WTC11 (cell line): Measurements from ENCODE around the gene PTPRF. TPM values are rescaled to one million over a fixed set of nuclear protein-coding genes. Genes with fewer than 3 reads are reported as not detected.

Experiments
- ATAC-seq: fragments of 200-7000 bp; cut with Tn5 transposase; 2 replicates; pipeline ENCODE4 v1.10.0; 2021; ENCODE audit warnings: mild to moderate bottlenecking, moderate library complexity
- CTCF ChIA-PET: fragments of 300-600 bp; sonication (Branson Sonifier 250); formaldehyde crosslinking; loops from one replicate; lab custom pipeline; 2021; ENCODE audit warnings: antibody characterized with exemption; lab: Charles Lee
- POLR2A ChIA-PET: fragments of 350-600 bp; sonication (Branson Sonifier 250); formaldehyde crosslinking; loops from one replicate; lab custom pipeline; 2021; ENCODE audit warnings: antibody characterized with exemption; lab: Charles Lee
- DNase-seq: peaks from one replicate; pipeline ENCODE4 v3.0.0; 2021; ENCODE audit warnings: low spot score
- H3K27ac Mint-ChIP-seq: 2 replicates; pipeline ENCODE4 v1.8.0; 2021; ENCODE audit warnings: mixed read lengths
- H3K27me3 Mint-ChIP-seq: 2 replicates; pipeline ENCODE4 v1.8.0; 2021; ENCODE audit warnings: low read depth, mild to moderate bottlenecking, moderate library complexity, mixed read lengths
- H3K36me3 Mint-ChIP-seq: 2 replicates; pipeline ENCODE4 v1.8.0; 2021; ENCODE audit warnings: mixed read lengths
- H3K4me1 Mint-ChIP-seq: 2 replicates; pipeline ENCODE4 v1.8.0; 2022; ENCODE audit warnings: mixed read lengths
- H3K4me3 Mint-ChIP-seq: 2 replicates; pipeline ENCODE4 v1.8.0; 2021; ENCODE audit warnings: mild to moderate bottlenecking, moderate library complexity, mixed read lengths
- H3K9me3 Mint-ChIP-seq: 2 replicates; pipeline ENCODE4 v1.8.0; 2021; ENCODE audit warnings: mixed read lengths
- ATF1 ChIP-seq: sonication (generic); formaldehyde crosslinking; IDR thresholded peaks from 2 replicates; pipeline ENCODE4 v1.8.1; 2023; ENCODE audit warnings: mild to moderate bottlenecking, moderate library complexity, missing genetic modification reagents
- CREM ChIP-seq: sonication (generic); formaldehyde crosslinking; IDR thresholded peaks from 2 replicates; pipeline ENCODE4 v1.8.1; 2022; ENCODE audit warnings: mild to moderate bottlenecking, missing genetic modification reagents, moderate library complexity
- EMX1 ChIP-seq: fragments of 250-450 bp; sonication (Bioruptor Pico); IDR thresholded peaks from 2 replicates; pipeline ENCODE4 v1.8.0; 2021; ENCODE audit warnings: mild to moderate bottlenecking
- ESRRA ChIP-seq: sonication (generic); formaldehyde crosslinking; IDR thresholded peaks from 2 replicates; pipeline ENCODE4 v1.8.1; 2022; ENCODE audit warnings: mild to moderate bottlenecking, missing genetic modification reagents, borderline replicate concordance
- GRHL2 ChIP-seq: fragments of 250-450 bp; sonication (Bioruptor Pico); IDR thresholded peaks from 2 replicates; pipeline ENCODE4 v1.8.0; 2022; ENCODE audit warnings: mild to moderate bottlenecking, moderate library complexity; ENCODE audit not compliant: insufficient replicate concordance, severe bottlenecking
- JAZF1 ChIP-seq: fragments of 250-450 bp; sonication (Bioruptor Pico); IDR thresholded peaks from 2 replicates; pipeline ENCODE4 v1.9.0; 2021; ENCODE audit warnings: moderate library complexity, mild to moderate bottlenecking, inconsistent platforms
- KAT7 ChIP-seq: sonication (generic); formaldehyde crosslinking; IDR thresholded peaks from 2 replicates; pipeline ENCODE4 v1.8.1; 2023; ENCODE audit warnings: missing genetic modification reagents, mild to moderate bottlenecking, borderline replicate concordance
- MXD4 ChIP-seq: fragments of 250-450 bp; sonication (Bioruptor Pico); IDR thresholded peaks from 2 replicates; pipeline ENCODE4 v1.8.0; 2021; ENCODE audit warnings: mild to moderate bottlenecking, moderate library complexity, borderline replicate concordance
- NFATC4 ChIP-seq: fragments of 250-450 bp; sonication (Bioruptor Pico); IDR thresholded peaks from 2 replicates; pipeline ENCODE4 v1.9.0; 2021; ENCODE audit warnings: mild to moderate bottlenecking
- NR3C1 ChIP-seq: sonication (generic); formaldehyde crosslinking; conservative IDR thresholded peaks from 2 replicates; pipeline ENCODE4 v1.8.1; 2023; ENCODE audit warnings: low read depth, mild to moderate bottlenecking, missing genetic modification reagents
- PRRX2 ChIP-seq: fragments of 250-450 bp; sonication (Bioruptor Pico); IDR thresholded peaks from 2 replicates; pipeline ENCODE4 v1.8.0; 2021; ENCODE audit warnings: mild to moderate bottlenecking
- ZBTB21 ChIP-seq: sonication (generic); formaldehyde crosslinking; IDR thresholded peaks from 2 replicates; pipeline ENCODE4 v1.8.1; 2023; ENCODE audit warnings: mild to moderate bottlenecking, missing genetic modification reagents, borderline replicate concordance
- ZNF281 ChIP-seq: sonication (generic); formaldehyde crosslinking; IDR thresholded peaks from 2 replicates; pipeline ENCODE4 v1.8.0; 2023; ENCODE audit warnings: mild to moderate bottlenecking, missing genetic modification reagents
- total RNA-seq: library from RNA; stranded (reverse); gene quantifications from 3 replicates; pipeline ENCODE4 v1.2.3, GENCODE V29; 2021
- TF ChIP-seq, protein P1 (sequence below): sonication (generic); formaldehyde crosslinking; IDR thresholded peaks from 2 replicates; pipeline ENCODE4 v1.8.1; 2023; ENCODE audit warnings: mild to moderate bottlenecking, missing genetic modification reagents, moderate library complexity
- TF ChIP-seq, protein P2 (sequence below): fragments of 250-450 bp; sonication (Bioruptor Pico); IDR thresholded peaks from 2 replicates; pipeline ENCODE4 v1.9.0; 2021; ENCODE audit warnings: mild to moderate bottlenecking, borderline replicate concordance
- TF ChIP-seq, protein P3 (sequence below): sonication (generic); formaldehyde crosslinking; conservative IDR thresholded peaks from 2 replicates; pipeline ENCODE4 v1.8.1; 2022; ENCODE audit warnings: mild to moderate bottlenecking, missing genetic modification reagents
- TF ChIP-seq, protein P4 (sequence below): sonication (generic); formaldehyde crosslinking; IDR thresholded peaks from 2 replicates; pipeline ENCODE4 v1.8.1; 2022; ENCODE audit warnings: low read depth, missing genetic modification reagents, borderline replicate concordance
- TF ChIP-seq, protein P5 (sequence below): sonication (generic); formaldehyde crosslinking; IDR thresholded peaks from 2 replicates; pipeline ENCODE4 v1.8.0; 2022; ENCODE audit warnings: mild to moderate bottlenecking, missing genetic modification reagents

The PTPRF gene
- total RNA-seq, 1 experiment from 2014 or later, result 248 TPM

DNA sequence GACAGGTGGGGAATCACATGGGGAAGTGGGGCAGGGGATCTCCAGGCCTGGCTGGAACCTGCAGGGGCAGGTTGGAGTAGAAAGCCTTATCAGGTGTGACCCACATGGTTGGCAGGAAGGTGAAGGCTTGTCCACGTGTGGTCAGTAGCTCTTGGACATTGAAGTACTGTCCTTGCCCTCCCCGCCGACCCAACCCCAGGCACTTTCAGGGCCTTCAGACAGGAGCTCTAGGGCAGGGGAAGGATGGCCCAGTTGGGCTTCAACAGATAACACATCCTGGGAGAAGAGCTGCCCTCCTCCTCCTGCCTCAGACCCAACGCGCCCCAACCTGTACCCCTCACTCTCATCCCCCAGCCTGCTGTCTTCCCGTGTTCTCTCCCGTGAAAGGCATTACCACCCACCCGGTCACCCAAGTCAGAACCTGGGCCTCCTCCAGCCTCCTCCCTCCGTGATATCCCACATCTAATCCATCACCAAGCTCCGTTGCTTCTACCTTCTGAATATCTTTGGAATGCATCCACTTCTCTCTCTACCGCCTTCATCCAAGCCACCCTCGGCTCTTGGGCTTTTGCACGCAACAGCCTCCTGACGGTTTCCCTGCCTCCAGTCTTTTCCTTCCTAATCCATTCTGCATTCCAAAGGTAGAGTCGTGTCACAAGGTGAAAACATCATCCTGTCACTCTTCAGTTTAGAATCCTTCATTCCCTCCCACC, 15.9 kb downstream of the PTPRF start (continued):
- TF ChIP-seq ESRRA (CRISPR knock-in tag), result no peak
- TF ChIP-seq ZNF281 (CRISPR knock-in tag), result no peak
- no peak for TF ChIP-seq ATF1 (CRISPR knock-in tag)
- TF ChIP-seq NFATC4, result no peak
- TF ChIP-seq, all 79 proteins: peak for 0

DNA sequence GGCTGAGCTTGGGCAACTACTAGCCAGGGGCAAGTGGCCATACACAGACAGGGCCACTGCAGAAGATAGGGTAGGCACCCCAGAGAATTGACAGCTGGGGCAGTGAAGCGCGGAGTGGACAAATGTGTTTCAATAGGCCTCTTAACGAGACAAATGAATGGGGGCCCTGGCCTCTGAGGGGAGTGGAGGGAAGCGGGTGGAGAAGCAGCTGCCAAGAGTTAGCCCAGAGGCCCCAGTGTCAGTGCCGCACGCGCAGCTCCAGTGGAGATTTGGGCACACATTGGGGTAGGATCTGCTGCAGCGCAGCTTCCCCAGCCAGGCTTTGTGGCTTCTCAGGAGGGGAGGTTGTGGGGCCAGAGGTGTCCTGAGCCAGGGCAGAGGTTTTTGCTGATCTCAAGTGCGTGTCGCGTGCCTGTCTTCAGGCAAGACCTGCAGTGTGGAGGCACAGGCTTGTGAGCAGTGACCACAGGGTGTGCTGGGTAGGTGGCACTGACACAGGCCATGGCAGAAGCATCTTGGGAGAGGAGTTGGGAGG, 16.9 kb downstream of the PTPRF start:
- CTCF ChIA-PET, result interaction anchor here (0.6 to 4.7 kb wide), 3 partner anchors 15 to 123 kb away, joined by 3 to 23 read pairs (median 3); partner anchors contain the start of gene PTPRF
- no peaks in the 10 kb centered on the region for H3K9me3 Mint-ChIP-seq
- DNase-seq, result no peak
- H3K27me3 Mint-ChIP-seq, result no peaks in the 10 kb centered on the region
- TF ChIP-seq GRHL2 (CRISPR knock-in tag), result no peak
- no peak for TF ChIP-seq KAT7 (CRISPR knock-in tag)
- TF ChIP-seq, protein P1, sequence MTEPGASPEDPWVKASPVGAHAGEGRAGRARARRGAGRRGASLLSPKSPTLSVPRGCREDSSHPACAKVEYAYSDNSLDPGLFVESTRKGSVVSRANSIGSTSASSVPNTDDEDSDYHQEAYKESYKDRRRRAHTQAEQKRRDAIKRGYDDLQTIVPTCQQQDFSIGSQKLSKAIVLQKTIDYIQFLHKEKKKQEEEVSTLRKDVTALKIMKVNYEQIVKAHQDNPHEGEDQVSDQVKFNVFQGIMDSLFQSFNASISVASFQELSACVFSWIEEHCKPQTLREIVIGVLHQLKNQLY (CRISPR knock-in tag), result no peak
- no peak for TF ChIP-seq NR3C1 (CRISPR knock-in tag)
- TF ChIP-seq, protein P2, sequence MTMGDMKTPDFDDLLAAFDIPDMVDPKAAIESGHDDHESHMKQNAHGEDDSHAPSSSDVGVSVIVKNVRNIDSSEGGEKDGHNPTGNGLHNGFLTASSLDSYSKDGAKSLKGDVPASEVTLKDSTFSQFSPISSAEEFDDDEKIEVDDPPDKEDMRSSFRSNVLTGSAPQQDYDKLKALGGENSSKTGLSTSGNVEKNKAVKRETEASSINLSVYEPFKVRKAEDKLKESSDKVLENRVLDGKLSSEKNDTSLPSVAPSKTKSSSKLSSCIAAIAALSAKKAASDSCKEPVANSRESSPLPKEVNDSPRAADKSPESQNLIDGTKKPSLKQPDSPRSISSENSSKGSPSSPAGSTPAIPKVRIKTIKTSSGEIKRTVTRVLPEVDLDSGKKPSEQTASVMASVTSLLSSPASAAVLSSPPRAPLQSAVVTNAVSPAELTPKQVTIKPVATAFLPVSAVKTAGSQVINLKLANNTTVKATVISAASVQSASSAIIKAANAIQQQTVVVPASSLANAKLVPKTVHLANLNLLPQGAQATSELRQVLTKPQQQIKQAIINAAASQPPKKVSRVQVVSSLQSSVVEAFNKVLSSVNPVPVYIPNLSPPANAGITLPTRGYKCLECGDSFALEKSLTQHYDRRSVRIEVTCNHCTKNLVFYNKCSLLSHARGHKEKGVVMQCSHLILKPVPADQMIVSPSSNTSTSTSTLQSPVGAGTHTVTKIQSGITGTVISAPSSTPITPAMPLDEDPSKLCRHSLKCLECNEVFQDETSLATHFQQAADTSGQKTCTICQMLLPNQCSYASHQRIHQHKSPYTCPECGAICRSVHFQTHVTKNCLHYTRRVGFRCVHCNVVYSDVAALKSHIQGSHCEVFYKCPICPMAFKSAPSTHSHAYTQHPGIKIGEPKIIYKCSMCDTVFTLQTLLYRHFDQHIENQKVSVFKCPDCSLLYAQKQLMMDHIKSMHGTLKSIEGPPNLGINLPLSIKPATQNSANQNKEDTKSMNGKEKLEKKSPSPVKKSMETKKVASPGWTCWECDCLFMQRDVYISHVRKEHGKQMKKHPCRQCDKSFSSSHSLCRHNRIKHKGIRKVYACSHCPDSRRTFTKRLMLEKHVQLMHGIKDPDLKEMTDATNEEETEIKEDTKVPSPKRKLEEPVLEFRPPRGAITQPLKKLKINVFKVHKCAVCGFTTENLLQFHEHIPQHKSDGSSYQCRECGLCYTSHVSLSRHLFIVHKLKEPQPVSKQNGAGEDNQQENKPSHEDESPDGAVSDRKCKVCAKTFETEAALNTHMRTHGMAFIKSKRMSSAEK, result no peak
- TF ChIP-seq, protein P3, sequence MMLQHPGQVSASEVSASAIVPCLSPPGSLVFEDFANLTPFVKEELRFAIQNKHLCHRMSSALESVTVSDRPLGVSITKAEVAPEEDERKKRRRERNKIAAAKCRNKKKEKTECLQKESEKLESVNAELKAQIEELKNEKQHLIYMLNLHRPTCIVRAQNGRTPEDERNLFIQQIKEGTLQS (CRISPR knock-in tag), result no peak
- TF ChIP-seq, protein P4, sequence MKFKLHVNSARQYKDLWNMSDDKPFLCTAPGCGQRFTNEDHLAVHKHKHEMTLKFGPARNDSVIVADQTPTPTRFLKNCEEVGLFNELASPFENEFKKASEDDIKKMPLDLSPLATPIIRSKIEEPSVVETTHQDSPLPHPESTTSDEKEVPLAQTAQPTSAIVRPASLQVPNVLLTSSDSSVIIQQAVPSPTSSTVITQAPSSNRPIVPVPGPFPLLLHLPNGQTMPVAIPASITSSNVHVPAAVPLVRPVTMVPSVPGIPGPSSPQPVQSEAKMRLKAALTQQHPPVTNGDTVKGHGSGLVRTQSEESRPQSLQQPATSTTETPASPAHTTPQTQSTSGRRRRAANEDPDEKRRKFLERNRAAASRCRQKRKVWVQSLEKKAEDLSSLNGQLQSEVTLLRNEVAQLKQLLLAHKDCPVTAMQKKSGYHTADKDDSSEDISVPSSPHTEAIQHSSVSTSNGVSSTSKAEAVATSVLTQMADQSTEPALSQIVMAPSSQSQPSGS (CRISPR knock-in tag), result no peak
- TF ChIP-seq EMX1 (CRISPR knock-in tag), result no peak
- no peak for TF ChIP-seq MXD4 (CRISPR knock-in tag)
- no peak for TF ChIP-seq PRRX2 (CRISPR knock-in tag)
- TF ChIP-seq, protein P5, sequence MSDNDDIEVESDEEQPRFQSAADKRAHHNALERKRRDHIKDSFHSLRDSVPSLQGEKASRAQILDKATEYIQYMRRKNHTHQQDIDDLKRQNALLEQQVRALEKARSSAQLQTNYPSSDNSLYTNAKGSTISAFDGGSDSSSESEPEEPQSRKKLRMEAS (CRISPR knock-in tag), result no peak
- no peak for TF ChIP-seq CREM
- TF ChIP-seq JAZF1 (CRISPR knock-in tag), result no peak
- no peak for TF ChIP-seq ZBTB21 (CRISPR knock-in tag)
- peak overlapping the region; percentile 57 for H3K27ac Mint-ChIP-seq
- POLR2A ChIA-PET, result no interaction called here
- peak overlapping the region; percentile 11; the same call in 1 of the 2 replicates for H3K4me3 Mint-ChIP-seq
- peaks cover 4% of the 10 kb centered on the region; the same call in 1 of the 2 replicates for H3K36me3 Mint-ChIP-seq
- ATAC-seq, result no peak
- H3K4me1 Mint-ChIP-seq, result peaks cover 88% of the 10 kb centered on the region
